Natural killer cell (primary cell): ENCODE results near the gene C10orf71. TPM values are rescaled to one million over a fixed set of nuclear protein-coding genes. Genes with fewer than 3 reads are reported as not detected.
A peak's percentile ranks its signal among the peaks of the same experiment; 100 is the strongest.

ENCODE experiments used
- ATAC-seq, 3 donors: fragments of 150-1000 bp in 2 of 3; fragments of 200-7000 bp in 1 of 3; cut with Tn5 transposase; 1 replicate in 1 of 3; 2 replicates in 2 of 3; pipeline ENCODE4 v1.10.0; 2021; ENCODE audit warnings: mild to moderate bottlenecking in 2 of 3, moderate library complexity in 2 of 3
- DNase-seq, 2 donors: peaks; one replicate each; pipeline versions ENCODE4 v3.0.0 to v3.0.0-alpha.2; 2013 to 2021; ENCODE audit warnings: mixed read lengths in 1 of 2
- H3K27ac ChIP-seq: one replicate; pipeline ENCODE4 v1.5.1; 2013; ENCODE audit warnings: mild to moderate bottlenecking, low read length
- H3K27me3 ChIP-seq: one replicate; pipeline ENCODE4 v1.6.1; 2013; ENCODE audit warnings: low read length; ENCODE audit not compliant: control insufficient read depth, insufficient read depth
- H3K36me3 ChIP-seq: one replicate; pipeline ENCODE4 v1.6.1; 2013; ENCODE audit warnings: low read length; ENCODE audit not compliant: control insufficient read depth, insufficient read depth
- H3K4me1 ChIP-seq: one replicate; pipeline ENCODE4 v1.6.1; 2013; ENCODE audit warnings: low read length; ENCODE audit not compliant: control insufficient read depth, insufficient read depth
- H3K4me3 ChIP-seq: one replicate; pipeline ENCODE4 v1.5.1; 2013; ENCODE audit warnings: low read length
- H3K9me3 ChIP-seq: one replicate; pipeline ENCODE4 v1.6.1; 2013; ENCODE audit warnings: low read length; ENCODE audit not compliant: control insufficient read depth, insufficient read depth
- H3K27ac Mint-ChIP-seq, 2 donors: one replicate each; pipeline ENCODE4 v1.8.0; 2022; ENCODE audit warnings: mild to moderate bottlenecking in 2 of 2, mixed read lengths in 2 of 2, moderate library complexity in 1 of 2
- H3K27me3 Mint-ChIP-seq, 2 donors: one replicate each; pipeline ENCODE4 v1.8.0; 2022; ENCODE audit warnings: low read depth in 2 of 2, mixed read lengths in 2 of 2
- H3K36me3 Mint-ChIP-seq: one replicate; pipeline ENCODE4 v1.8.0; 2022; ENCODE audit warnings: mixed read lengths
- H3K4me1 Mint-ChIP-seq, 2 donors: one replicate each; pipeline ENCODE4 v1.8.0; 2022; ENCODE audit warnings: mixed read lengths in 2 of 2
- H3K4me3 Mint-ChIP-seq: one replicate; pipeline ENCODE4 v1.8.0; 2022; ENCODE audit warnings: mild to moderate bottlenecking, moderate library complexity, mixed read lengths
- H3K9me3 Mint-ChIP-seq, 2 donors: one replicate each; pipeline ENCODE4 v1.8.0; 2022; ENCODE audit warnings: mixed read lengths in 2 of 2
- CTCF ChIP-seq: fragments of 200-600 bp; IDR thresholded peaks from one replicate; pipeline ENCODE4 v1.8.0; 2022; ENCODE audit warnings: antibody characterized with exemption
- WGBS: methylation state at CpG from one replicate; pipeline ENCODE4 v1.1.7; 2013; ENCODE audit warnings: missing lambda C conversion rate; ENCODE audit not compliant: insufficient coverage; 5-methylcytosine and 5-hydroxymethylcytosine counted together
- intact Hi-C: fragments of 100-400 bp; cut with micrococcal nuclease; formaldehyde crosslinking; loops from one replicate; pipeline ENCODE4 v1.14.2; 2022
- total RNA-seq, 4 donors: library from RNA; stranded (reverse); fragments of 120-200 nt in 1 of 4; gene quantifications; one replicate each; pipeline versions ENCODE4 v1.2.3 to v1.2.4, GENCODE V29; 2013 to 2022

The C10orf71 gene
- total RNA-seq, 3 donors from 2014 or later (not counting 1 experiment from before 2014, with no cell fraction given) = not detected

- Mint-ChIP-seq H3K4me3 (no peak overlapping the region), H3K36me3 (no peaks in the 10 kb centered on the region), H3K27ac (no peak overlapping the region), H3K9me3 (no peaks in the 10 kb centered on the region), H3K4me1 (peaks cover 14 to 21% of the 10 kb centered on the region in 2 donors), H3K27me3 (peaks cover 3 to 9% of the 10 kb centered on the region in 2 donors)
- Histone ChIP-seq H3K27ac (no peak overlapping the region), H3K36me3 (no peaks in the 10 kb centered on the region), H3K27me3 (no peaks in the 10 kb centered on the region), H3K9me3 (no peaks in the 10 kb centered on the region), H3K4me3 (no peak overlapping the region), H3K4me1 (peaks cover 15% of the 10 kb centered on the region)
- ATAC-seq (no peak), DNase-seq (no peak)
- 90% methylated on average over 9 of the region's 9 CpGs for WGBS
- intact Hi-C loops = no loop called here
- TF ChIP-seq CTCF = no peak
These were observed 926 bp upstream of the C10orf71 start for GRCh38 chr10:49297818-49298670.

- WGBS = 83% methylated on average over 11 of the region's 11 CpGs
- intact Hi-C loops = no loop called here
- Histone ChIP-seq H3K9me3 (no peaks in the 10 kb centered on the region), H3K36me3 (no peaks in the 10 kb centered on the region), H3K4me1 (peaks cover 15% of the 10 kb centered on the region), H3K4me3 (no peak overlapping the region), H3K27me3 (no peaks in the 10 kb centered on the region), H3K27ac (no peak overlapping the region)
- no peaks in the 10 kb centered on the region for H3K36me3 Mint-ChIP-seq
- no peaks in the 10 kb centered on the region for H3K9me3 Mint-ChIP-seq
- peaks cover 14 to 20% of the 10 kb centered on the region in 2 donors for H3K4me1 Mint-ChIP-seq
- DNase-seq (no peak), ATAC-seq (no peak)
- no peak overlapping the region for H3K27ac Mint-ChIP-seq
- peaks cover 2 to 9% of the 10 kb centered on the region in 2 donors for H3K27me3 Mint-ChIP-seq
- no peak overlapping the region for H3K4me3 Mint-ChIP-seq
- TF ChIP-seq CTCF = no peak
These were observed 343 bp upstream of the C10orf71 start for GRCh38 chr10:49298671-49298982.

- peaks cover 5 to 17% of the 10 kb centered on the region in 2 donors for H3K27me3 Mint-ChIP-seq
- 58% methylated on average over 5 of the region's 5 CpGs for WGBS
- H3K36me3 ChIP-seq = no peaks in the 10 kb centered on the region
- H3K9me3 ChIP-seq = no peaks in the 10 kb centered on the region
- peak in 1 of 3 donors; percentile 41 for ATAC-seq
- peaks cover 14 to 20% of the 10 kb centered on the region in 2 donors for H3K4me1 Mint-ChIP-seq
- no peaks in the 10 kb centered on the region for H3K36me3 Mint-ChIP-seq
- no peak for DNase-seq
- no peak overlapping the region for H3K4me3 Mint-ChIP-seq
- intact Hi-C loops = no loop called here
- no peak overlapping the region for H3K4me3 ChIP-seq
- H3K4me1 ChIP-seq = peaks cover 15% of the 10 kb centered on the region
- TF ChIP-seq CTCF = no peak
- peak overlapping the region in 1 of 2 donors; percentile 57 for H3K27ac Mint-ChIP-seq
- H3K9me3 Mint-ChIP-seq = no peaks in the 10 kb centered on the region
- no peaks in the 10 kb centered on the region for H3K27me3 ChIP-seq
- no peak overlapping the region for H3K27ac ChIP-seq
These were observed 808 bp downstream of the C10orf71 start for GRCh38 chr10:49299816-49300139.
